OCI-LY3 (cell line): ENCODE data around the gene SETD9.

ENCODE experiments used
- EZH2phosphoT487 ChIP-seq: fragments of 200-600 bp; shearing (Covaris generic); IDR thresholded peaks from 2 replicates; pipeline ENCODE4 v1.6.1; 2018; ENCODE audit warnings: antibody characterized with exemption, mixed run types, low read depth
- TF ChIP-seq, protein P1 (sequence below): fragments of 200-600, 300-600 bp; sonication (generic); IDR thresholded peaks from 2 replicates; pipeline ENCODE4 v1.5.1; 2014; ENCODE audit warnings: antibody characterized with exemption, low read length, low read depth

DNA sequence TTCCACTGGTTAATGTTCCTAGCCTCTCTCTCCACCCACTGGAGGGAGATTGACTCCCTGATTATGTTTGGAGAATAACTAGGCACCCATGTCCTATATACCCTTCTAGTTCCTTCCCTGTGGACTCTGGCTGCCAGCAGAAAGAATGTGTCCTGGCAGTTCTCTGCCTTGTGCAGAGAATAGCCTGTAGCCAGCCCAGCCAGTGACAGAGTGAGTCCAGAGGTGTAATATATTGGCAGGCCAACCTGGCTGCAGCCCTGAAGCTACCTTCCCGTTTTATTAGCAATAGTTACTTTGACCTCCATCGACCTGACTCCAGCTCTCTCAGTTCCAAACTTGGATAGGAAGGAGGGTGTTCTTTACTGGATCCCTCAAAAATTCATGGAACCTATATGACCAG, 8.1 kb downstream of the SETD9 start:
- TF ChIP-seq, protein P1, sequence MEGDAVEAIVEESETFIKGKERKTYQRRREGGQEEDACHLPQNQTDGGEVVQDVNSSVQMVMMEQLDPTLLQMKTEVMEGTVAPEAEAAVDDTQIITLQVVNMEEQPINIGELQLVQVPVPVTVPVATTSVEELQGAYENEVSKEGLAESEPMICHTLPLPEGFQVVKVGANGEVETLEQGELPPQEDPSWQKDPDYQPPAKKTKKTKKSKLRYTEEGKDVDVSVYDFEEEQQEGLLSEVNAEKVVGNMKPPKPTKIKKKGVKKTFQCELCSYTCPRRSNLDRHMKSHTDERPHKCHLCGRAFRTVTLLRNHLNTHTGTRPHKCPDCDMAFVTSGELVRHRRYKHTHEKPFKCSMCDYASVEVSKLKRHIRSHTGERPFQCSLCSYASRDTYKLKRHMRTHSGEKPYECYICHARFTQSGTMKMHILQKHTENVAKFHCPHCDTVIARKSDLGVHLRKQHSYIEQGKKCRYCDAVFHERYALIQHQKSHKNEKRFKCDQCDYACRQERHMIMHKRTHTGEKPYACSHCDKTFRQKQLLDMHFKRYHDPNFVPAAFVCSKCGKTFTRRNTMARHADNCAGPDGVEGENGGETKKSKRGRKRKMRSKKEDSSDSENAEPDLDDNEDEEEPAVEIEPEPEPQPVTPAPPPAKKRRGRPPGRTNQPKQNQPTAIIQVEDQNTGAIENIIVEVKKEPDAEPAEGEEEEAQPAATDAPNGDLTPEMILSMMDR = no peak
- TF ChIP-seq EZH2phosphoT487 = no peak
